NK-92 (cell line): ENCODE data around the gene LDAF1.
"Not testable (repeated sequence)": the region's sequence is repeated elsewhere in the genome, so short reads cannot be mapped to it uniquely, and the experiment has no call there.

ENCODE experiments used
- DNase-seq: peaks from one replicate; lab custom pipeline; 2025; ENCODE audit not compliant: unreplicated experiment; lab: John Stamatoyannopoulos, UW

Gene LDAF1

GRCh38 chr16:21194771-21195301, 36.4 kb downstream of the LDAF1 start:
- no peak for DNase-seq

- DNase-seq: not testable (repeated sequence)
Observed at GRCh38 chr16:21195330-21195729, 36.9 kb downstream of the LDAF1 start.

DNA sequence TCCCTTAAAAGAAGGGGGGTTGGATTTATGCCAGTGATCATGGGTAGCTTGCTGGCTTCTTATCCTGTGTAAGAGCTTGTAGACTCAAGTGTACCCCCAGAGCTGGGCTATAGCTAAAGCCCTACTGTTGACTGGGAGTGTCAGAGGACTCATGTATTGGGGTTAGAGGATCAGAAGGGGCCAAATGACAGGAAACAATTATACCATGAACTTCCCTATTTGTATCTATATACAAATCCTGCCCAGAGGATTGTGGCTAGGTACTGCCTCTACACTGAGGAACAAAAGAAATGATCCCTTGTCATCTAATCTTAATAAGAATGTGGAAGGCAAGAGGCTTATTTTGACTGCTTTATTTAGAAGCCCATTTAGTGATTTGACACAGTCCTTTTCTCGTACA, 38.6 kb downstream of the LDAF1 start:
- no peak for DNase-seq

- no peak for DNase-seq
Observed at GRCh38 chr16:21197621-21198020, 39.1 kb downstream of the LDAF1 start.

GRCh38 chr16:21199607-21200218, 41.2 kb downstream of the LDAF1 start:
- DNase-seq: no peak

DNA sequence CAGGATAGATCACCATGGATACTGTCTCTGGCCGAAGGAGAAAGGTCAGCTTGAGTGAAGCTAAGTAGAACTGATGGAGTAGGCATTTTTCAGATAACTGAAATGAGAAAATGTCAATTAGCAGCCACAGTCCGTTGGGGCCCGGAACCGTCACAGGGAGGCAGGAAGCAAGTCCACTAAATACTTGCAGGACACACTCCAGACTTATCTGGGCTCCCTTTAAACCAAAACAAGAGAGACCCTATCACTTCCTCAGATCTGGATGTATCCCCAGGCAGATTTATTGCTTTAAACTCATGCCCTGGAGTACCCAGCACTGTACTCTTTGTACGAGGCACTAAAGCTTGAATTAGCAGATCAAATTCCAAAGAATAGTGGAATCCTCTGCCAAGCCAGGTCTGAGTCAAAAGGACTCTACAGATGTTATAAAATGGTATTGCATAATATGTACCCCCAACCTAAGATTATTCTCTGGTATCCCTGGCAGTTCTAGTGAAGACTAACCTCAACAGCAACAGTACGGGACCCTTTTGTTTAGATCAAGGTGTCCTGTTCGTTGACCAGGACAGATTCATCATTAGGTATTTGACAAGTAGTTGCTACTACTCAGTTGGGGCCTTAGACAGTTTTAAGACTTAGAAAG, 44.8 kb downstream of the LDAF1 start:
- DNase-seq: no peak

GRCh38 chr16:21205303-21205702, 46.8 kb downstream of the LDAF1 start:
- no peak for DNase-seq

GRCh38 chr16:21206550-21206949, 48.1 kb downstream of the LDAF1 start:
- no peak for DNase-seq

DNA sequence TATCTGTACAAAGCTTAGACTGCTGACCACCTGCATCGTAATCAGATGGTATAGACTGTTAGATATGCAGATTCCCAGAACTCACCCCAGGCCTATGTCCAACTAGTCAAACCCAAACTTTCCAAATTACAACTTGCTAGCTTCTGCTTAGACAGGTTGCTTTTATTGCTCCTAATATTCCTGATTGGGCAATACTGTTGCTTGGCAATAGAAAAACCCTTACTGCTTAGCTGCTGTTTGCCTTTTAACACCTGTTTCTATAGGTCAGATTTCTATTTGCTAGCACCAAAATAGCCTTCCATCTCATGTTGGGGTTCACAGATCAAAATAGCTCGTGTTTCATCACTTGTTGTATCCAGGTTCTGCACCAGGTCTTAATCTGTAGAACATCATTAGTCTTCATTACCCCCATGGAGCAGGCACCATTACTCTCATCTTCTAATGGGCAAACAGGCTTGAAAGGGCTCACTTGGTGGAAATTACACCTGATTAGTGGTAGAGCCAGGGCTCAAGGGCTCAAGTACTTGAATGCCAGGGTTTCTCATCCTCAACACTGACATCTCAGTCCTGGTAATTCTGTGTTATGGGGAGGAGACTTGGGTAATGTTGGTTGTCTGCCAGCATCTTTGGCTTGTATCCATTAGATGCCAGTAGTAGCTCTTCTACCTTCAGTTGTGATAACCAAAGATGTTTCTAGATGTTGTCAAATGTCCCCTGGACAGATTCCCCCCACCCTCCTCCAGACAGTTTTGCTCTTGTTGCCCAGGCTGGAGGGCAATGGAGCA, 50.2 kb downstream of the LDAF1 start:
- DNase-seq: no peak

DNA sequence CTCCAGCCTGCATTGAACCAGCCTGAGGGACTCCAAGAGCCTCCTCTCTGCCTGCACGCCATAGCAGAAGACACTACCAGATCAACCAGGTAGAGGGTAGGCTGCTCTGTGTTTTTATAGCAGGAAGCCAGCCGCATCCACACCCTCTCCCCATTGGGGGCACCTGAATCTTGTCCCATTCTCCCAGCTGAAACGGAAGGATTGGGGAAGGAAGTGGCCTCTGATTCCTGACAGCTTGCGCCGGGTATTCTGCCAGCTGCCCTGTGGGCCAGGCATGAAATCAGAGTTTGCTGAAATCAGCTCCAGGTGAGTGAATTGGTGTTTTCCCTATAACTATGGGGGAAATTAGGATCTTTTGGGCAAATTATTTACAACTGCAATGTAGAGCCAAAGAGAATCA, 53.0 kb downstream of the LDAF1 start, which contains the start of gene ZP2:
ZP2 (minus strand) TSS at position 89 of the 400 bp plus-strand sequence; CDS start at position 62, 27 bp downstream.
- no peak for DNase-seq

DNA sequence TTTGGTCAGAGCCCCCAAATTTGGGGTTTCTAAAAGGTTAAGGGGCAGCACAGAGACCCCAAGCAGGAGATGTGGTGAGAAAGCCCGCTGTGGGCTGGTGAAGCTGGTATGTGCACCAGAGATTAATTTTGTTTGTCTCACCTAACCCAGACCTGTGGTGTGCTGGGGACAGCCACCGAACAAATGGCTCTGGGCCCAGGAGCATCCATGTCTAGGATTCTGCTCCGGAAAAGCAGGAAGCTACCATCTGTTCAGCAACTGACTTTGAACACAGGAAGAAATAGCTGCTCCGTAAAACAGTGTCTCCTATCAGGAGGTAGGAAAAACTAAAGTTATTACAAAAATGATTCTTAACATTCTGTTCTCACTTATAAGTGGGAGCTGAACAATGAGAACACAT, 55.6 kb downstream of the LDAF1 start:
- no peak for DNase-seq

GRCh38 chr16:21217121-21217520, 58.6 kb downstream of the LDAF1 start:
- no peak for DNase-seq

GRCh38 chr16:21218153-21218552, 59.7 kb downstream of the LDAF1 start:
- no peak for DNase-seq

- DNase-seq: no peak
Observed at GRCh38 chr16:21219551-21219950, 61.1 kb downstream of the LDAF1 start.

- DNase-seq: no peak
Observed at GRCh38 chr16:21222495-21223337, 64.2 kb downstream of the LDAF1 start.

GRCh38 chr16:21223787-21224186, 65.3 kb downstream of the LDAF1 start:
- DNase-seq: no peak

GRCh38 chr16:21224800-21225199, 66.3 kb downstream of the LDAF1 start:
- DNase-seq: no peak

DNA sequence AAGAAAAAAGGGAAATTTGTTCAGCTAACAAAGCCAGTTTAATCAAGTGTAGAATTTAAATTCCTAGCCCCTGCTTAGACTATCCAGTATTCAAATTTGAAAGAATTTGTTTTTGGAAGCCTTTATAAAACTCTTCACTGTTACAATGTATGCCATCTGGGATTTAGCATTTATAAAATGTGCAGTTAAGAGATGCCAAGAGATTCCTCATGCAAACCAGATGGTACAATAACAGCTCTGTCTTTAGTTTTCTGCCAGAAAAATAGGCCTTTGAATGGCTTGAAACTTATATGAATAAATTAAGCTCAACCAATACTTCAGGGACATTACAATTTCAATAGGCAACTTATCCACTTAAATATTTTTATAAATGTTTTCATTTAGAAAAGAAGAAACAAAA, 68.3 kb downstream of the LDAF1 start:
- DNase-seq: no peak

GRCh38 chr16:21227866-21228265, 69.4 kb downstream of the LDAF1 start:
- DNase-seq: no peak

GRCh38 chr16:21228361-21228872, 69.9 kb downstream of the LDAF1 start:
- DNase-seq: no peak
